Prostate gland (tissue), 2 donors: ENCODE measurements around the gene RAB30.

Source experiments
- POLR2AphosphoS5 ChIP-seq: sonication (generic); formaldehyde crosslinking; IDR thresholded peaks from one replicate; pipeline ENCODE4 v1.6.1; 2017; ENCODE audit warnings: antibody characterized with exemption
- TF ChIP-seq, protein P1 (sequence below), 4 experiments: fragments of 200-600 bp in 2 of 4; fragments of 450-650 bp in 2 of 4; sonication (generic) in 2 of 4; IDR thresholded peaks; 1 replicate in 3 of 4; 2 replicates in 1 of 4; pipeline ENCODE4 v1.5.1; 2016 to 2019; ENCODE audit warnings: antibody characterized with exemption in 4 of 4, mild to moderate bottlenecking in 2 of 4, moderate library complexity in 2 of 4

DNA sequence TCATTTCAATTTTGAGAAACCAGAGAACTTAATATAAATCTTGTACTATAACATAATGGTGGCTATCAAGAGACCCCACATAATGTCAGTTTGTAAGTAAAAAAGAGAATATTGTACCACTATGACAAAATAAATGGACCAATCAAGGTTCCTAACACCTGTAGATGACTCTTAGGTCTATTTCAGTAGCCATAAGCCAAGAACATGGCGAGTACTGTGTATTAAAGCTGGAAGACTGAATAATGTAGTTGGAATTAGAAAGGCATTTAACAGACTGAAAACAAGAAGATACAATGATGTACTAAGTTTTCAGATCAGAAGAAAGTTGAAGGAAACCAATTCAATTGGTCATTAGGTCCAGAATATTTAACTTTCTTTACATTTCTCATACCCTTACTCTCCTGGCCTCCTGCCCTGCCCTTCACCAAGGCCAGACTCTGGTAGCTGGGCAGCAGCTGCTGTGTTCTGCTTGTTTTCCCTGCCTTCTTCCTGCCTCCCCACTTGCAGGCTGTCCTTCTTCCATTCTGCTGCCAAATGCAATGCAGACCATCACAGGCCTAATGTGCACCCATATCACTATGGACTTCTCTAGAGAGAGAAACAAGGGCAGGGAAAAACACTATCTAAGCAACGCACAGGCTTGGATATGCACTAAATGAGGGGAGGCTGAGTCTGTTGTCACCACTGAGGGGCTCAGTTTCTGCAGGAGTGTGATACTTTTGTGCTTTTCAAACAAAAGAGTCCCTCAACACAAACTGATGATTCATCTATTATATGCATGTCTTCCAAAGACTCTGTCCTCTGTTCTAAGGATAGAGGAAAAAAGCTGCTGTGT lies 60.1 kb downstream of the RAB30 start:
- no peak for TF ChIP-seq POLR2AphosphoS5
- TF ChIP-seq, protein P1, sequence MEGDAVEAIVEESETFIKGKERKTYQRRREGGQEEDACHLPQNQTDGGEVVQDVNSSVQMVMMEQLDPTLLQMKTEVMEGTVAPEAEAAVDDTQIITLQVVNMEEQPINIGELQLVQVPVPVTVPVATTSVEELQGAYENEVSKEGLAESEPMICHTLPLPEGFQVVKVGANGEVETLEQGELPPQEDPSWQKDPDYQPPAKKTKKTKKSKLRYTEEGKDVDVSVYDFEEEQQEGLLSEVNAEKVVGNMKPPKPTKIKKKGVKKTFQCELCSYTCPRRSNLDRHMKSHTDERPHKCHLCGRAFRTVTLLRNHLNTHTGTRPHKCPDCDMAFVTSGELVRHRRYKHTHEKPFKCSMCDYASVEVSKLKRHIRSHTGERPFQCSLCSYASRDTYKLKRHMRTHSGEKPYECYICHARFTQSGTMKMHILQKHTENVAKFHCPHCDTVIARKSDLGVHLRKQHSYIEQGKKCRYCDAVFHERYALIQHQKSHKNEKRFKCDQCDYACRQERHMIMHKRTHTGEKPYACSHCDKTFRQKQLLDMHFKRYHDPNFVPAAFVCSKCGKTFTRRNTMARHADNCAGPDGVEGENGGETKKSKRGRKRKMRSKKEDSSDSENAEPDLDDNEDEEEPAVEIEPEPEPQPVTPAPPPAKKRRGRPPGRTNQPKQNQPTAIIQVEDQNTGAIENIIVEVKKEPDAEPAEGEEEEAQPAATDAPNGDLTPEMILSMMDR (IDR thresholded peaks at IDR 0.05): no peak
